PC-9 (cell line): Measurements from ENCODE around the gene VWDE.

Source experiments
- CTCF ChIP-seq: fragments of 200-600 bp; sonication (generic); conservative IDR thresholded peaks from 2 replicates; pipeline ENCODE4 v1.6.1; 2017; ENCODE audit warnings: mixed run types, antibody characterized with exemption, mild to moderate bottlenecking, moderate library complexity
- EZH2 ChIP-seq: fragments of 200-600 bp; sonication (generic); IDR thresholded peaks from 2 replicates; pipeline ENCODE4 v1.8.0; 2017; ENCODE audit warnings: antibody characterized with exemption, low read depth

DNA sequence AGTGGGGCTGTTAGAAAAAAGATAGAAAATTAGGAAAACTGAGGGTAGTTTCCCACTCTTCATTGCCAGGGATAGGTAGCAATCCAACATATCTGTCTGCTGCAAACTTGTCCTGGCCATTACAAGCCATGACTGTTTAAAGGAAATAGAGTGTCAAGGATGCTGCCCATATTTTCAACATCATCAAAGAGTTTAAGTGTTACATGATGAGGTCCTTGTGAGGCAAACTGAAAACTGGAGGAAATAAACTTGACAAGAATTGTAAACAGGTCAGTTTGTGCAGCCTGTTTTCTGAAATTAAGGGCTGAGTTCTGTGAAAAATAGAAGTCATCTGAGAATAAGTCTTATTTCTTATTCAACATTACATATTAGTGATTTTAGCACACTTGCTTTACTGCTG, 78.0 kb downstream of the VWDE start:
- TF ChIP-seq CTCF (no peak), EZH2 (no peak)
